Astrocyte (in vitro differentiated cells and primary cell): ENCODE results near the gene DHX29.

Experiments
- EZH2 ChIP-seq: IDR thresholded peaks from 2 replicates; pipeline ENCODE4 v1.6.1; 2012; ENCODE audit warnings: mild to moderate bottlenecking, low read length, inconsistent platforms; ENCODE audit not compliant: insufficient read depth
- TF ChIP-seq, protein P1 (sequence below): IDR thresholded peaks from 2 replicates; pipeline ENCODE4 v1.5.1; 2011; ENCODE audit warnings: low read depth, mild to moderate bottlenecking, inconsistent platforms, low read length, moderate library complexity; ENCODE audit not compliant: insufficient read depth

DNA sequence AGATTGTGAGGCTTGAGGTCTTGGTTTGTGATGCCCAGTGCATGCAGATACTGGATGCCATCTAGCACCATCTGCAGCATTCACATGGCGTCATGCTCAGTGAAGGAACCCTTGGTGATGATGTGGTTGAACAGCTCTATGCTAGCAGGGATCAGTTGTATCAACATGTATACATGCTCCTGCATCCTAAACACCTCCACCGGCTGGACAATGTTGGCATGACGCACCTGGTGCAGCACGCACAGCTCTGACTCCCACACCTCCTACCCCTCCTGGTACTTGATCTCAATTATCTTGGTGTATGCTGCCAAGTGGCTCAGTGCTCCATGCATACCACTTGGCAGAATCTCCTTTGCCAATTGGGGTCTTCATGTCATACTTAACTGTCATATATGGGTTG is 49.4 kb upstream of the DHX29 start:
- TF ChIP-seq, protein P1, sequence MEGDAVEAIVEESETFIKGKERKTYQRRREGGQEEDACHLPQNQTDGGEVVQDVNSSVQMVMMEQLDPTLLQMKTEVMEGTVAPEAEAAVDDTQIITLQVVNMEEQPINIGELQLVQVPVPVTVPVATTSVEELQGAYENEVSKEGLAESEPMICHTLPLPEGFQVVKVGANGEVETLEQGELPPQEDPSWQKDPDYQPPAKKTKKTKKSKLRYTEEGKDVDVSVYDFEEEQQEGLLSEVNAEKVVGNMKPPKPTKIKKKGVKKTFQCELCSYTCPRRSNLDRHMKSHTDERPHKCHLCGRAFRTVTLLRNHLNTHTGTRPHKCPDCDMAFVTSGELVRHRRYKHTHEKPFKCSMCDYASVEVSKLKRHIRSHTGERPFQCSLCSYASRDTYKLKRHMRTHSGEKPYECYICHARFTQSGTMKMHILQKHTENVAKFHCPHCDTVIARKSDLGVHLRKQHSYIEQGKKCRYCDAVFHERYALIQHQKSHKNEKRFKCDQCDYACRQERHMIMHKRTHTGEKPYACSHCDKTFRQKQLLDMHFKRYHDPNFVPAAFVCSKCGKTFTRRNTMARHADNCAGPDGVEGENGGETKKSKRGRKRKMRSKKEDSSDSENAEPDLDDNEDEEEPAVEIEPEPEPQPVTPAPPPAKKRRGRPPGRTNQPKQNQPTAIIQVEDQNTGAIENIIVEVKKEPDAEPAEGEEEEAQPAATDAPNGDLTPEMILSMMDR: no peak
- TF ChIP-seq EZH2: no peak
